Measurements from ENCODE around the gene CFAP77. TPM values are rescaled to one million over a fixed set of nuclear protein-coding genes. Genes with fewer than 3 reads are reported as not detected.

CFAP77 gene
- polyA plus RNA-seq, 1 of the 3 experiments (the other 2 are of a cell fraction): 1.1 TPM

- DNase-seq: no peak
- CTCF ChIA-PET: interaction anchor here (1.6 kb wide), 1 partner anchor 33 kb away, joined by 5 read pairs; no protein-coding TSS in a partner anchor
- H2AFZ ChIP-seq (ENCODE audit: low read depth): no peak overlapping the region
Measured at GRCh38 chr9:132514011-132514744, 104.2 kb downstream of the CFAP77 start.

More at GRCh38 chr9:132514011-132514744, 104.2 kb downstream of the CFAP77 start:
- Histone ChIP-seq H3K4me1 (ENCODE audit: control insufficient read depth in 1 of 2, insufficient read depth in 2 of 2, low read depth in 1 of 2, low read length in 1 of 2) (peaks cover 0 to 8% of the 10 kb centered on the region in 2 experiments; a peak in 1 of 4 replicates), H3K79me2 (ENCODE audit: insufficient read depth) (no peaks in the 10 kb centered on the region), H3K27ac (ENCODE audit: low read depth in 2 of 2, low read length in 1 of 2) (no peak overlapping the region), H3K4me3 (ENCODE audit: low read depth in 2 of 2, low read length in 1 of 2) (no peak overlapping the region), H4K20me1 (ENCODE audit: insufficient read depth) (no peaks in the 10 kb centered on the region), H3K9me2 (no peaks in the 10 kb centered on the region), H3F3A (replicated peaks; ENCODE audit: insufficient read depth) (no peaks in the 10 kb centered on the region), H3K9ac (no peak overlapping the region), H3K36me3 (replicated peaks in 1 of 2; ENCODE audit: control insufficient read depth in 1 of 2, insufficient read depth in 2 of 2, low read length in 1 of 2) (no peaks in the 10 kb centered on the region), H3K9me3 (no peaks in the 10 kb centered on the region), H3K27me3 (ENCODE audit: insufficient read depth) (no peaks in the 10 kb centered on the region), H3K4me2 (no peak overlapping the region)
- TF ChIP-seq MEF2A (IDR thresholded peaks at IDR 0.05; ENCODE audit: borderline replicate concordance, low read depth) (no peak), GABPA (IDR thresholded peaks at IDR 0.05; ENCODE audit: low read depth) (no peak), RAD21 (IDR thresholded peaks at IDR 0.05; ENCODE audit: low read length) (no peak), JUND (IDR thresholded peaks at IDR 0.05) (no peak), PBX3 (IDR thresholded peaks at IDR 0.05) (no peak), ELF1 (IDR thresholded peaks at IDR 0.05) (no peak), USF2 (IDR thresholded peaks at IDR 0.05; ENCODE audit: borderline replicate concordance, low read depth, low read length) (no peak), RCOR1 (IDR thresholded peaks at IDR 0.05; ENCODE audit: low read length) (no peak), NRF1 (IDR thresholded peaks at IDR 0.05; ENCODE audit: low read depth, low read length) (no peak), YY1 (IDR thresholded peaks at IDR 0.05; ENCODE audit: low read depth) (no peak), FOXJ3 (CRISPR knock-in tag; IDR thresholded peaks at IDR 0.05) (no peak), TAF1 (IDR thresholded peaks at IDR 0.05; ENCODE audit: borderline replicate concordance, low read depth, low read length) (no peak), REST (IDR thresholded peaks at IDR 0.05; ENCODE audit: low read depth, low read length) (no peak), EZH2phosphoT487 (IDR thresholded peaks at IDR 0.05; ENCODE audit: borderline replicate concordance, low read depth) (no peak), NFIC (IDR thresholded peaks at IDR 0.05; ENCODE audit: borderline replicate concordance) (no peak), SMC3 (IDR thresholded peaks at IDR 0.05; ENCODE audit: low read depth, low read length) (no peak), EP300 (IDR thresholded peaks at IDR 0.05; ENCODE audit: borderline replicate concordance in 1 of 2, low read depth in 1 of 2, low read length in 1 of 2) (no peak), CHD2 (IDR thresholded peaks at IDR 0.05; ENCODE audit: low read length, partially characterized antibody) (no peak)
- TF ChIP-seq, protein P1, sequence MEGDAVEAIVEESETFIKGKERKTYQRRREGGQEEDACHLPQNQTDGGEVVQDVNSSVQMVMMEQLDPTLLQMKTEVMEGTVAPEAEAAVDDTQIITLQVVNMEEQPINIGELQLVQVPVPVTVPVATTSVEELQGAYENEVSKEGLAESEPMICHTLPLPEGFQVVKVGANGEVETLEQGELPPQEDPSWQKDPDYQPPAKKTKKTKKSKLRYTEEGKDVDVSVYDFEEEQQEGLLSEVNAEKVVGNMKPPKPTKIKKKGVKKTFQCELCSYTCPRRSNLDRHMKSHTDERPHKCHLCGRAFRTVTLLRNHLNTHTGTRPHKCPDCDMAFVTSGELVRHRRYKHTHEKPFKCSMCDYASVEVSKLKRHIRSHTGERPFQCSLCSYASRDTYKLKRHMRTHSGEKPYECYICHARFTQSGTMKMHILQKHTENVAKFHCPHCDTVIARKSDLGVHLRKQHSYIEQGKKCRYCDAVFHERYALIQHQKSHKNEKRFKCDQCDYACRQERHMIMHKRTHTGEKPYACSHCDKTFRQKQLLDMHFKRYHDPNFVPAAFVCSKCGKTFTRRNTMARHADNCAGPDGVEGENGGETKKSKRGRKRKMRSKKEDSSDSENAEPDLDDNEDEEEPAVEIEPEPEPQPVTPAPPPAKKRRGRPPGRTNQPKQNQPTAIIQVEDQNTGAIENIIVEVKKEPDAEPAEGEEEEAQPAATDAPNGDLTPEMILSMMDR (IDR thresholded peaks at IDR 0.05): no peak
- WGBS (ENCODE audit: low lambda C conversion rate): 73% methylated on average over 13 of the region's 22 CpGs
- POLR2A ChIA-PET: no interaction called here
